Measurements from ENCODE around the gene TAGLN.

TAGLN gene

GRCh38 chr11:117199053-117199915 lies at the start of gene TAGLN:
TAGLN (plus strand) TSS chr11:117199370; CDS start chr11:117203014, 3,644 bp downstream.
- DNase-seq (ENCODE audit: low spot score) = no peak

- no peak for DNase-seq (ENCODE audit: low spot score)
These were observed 47.1 kb upstream of the TAGLN start for GRCh38 chr11:117152066-117152465.

GRCh38 chr11:117154468-117154867 lies 44.7 kb upstream of the TAGLN start:
- no peak for DNase-seq (ENCODE audit: low spot score)

- DNase-seq (ENCODE audit: low spot score) = no peak
These were observed 41.7 kb upstream of the TAGLN start for GRCh38 chr11:117157507-117157906.

GRCh38 chr11:117159892-117160291 lies 39.3 kb upstream of the TAGLN start:
- DNase-seq (ENCODE audit: low spot score) = no peak

- DNase-seq (ENCODE audit: low spot score) = no peak
These were observed 38.3 kb upstream of the TAGLN start for GRCh38 chr11:117160826-117161225.

- no peak for DNase-seq (ENCODE audit: low spot score)
These were observed 32.7 kb upstream of the TAGLN start for GRCh38 chr11:117166491-117166890.

GRCh38 chr11:117169736-117170135 lies 29.4 kb upstream of the TAGLN start:
- no peak for DNase-seq (ENCODE audit: low spot score)

GRCh38 chr11:117170210-117170609 lies 29.0 kb upstream of the TAGLN start:
- DNase-seq (ENCODE audit: low spot score) = no peak

- no peak for DNase-seq (ENCODE audit: low spot score)
These were observed 28.2 kb upstream of the TAGLN start for GRCh38 chr11:117171007-117171403.

- no peak for DNase-seq (ENCODE audit: low spot score)
These were observed 27.6 kb upstream of the TAGLN start for GRCh38 chr11:117171404-117172061.

- peak; percentile 57 for DNase-seq (ENCODE audit: low spot score)
These were observed 26.3 kb upstream of the TAGLN start for GRCh38 chr11:117172724-117173421.

GRCh38 chr11:117175104-117175503 lies 24.1 kb upstream of the TAGLN start:
- peak; percentile 94 for DNase-seq (ENCODE audit: low spot score)

GRCh38 chr11:117175781-117176180 lies 23.4 kb upstream of the TAGLN start:
- no peak for DNase-seq (ENCODE audit: low spot score)

- DNase-seq (ENCODE audit: low spot score) = no peak
These were observed 23.0 kb upstream of the TAGLN start for GRCh38 chr11:117176186-117176585.

GRCh38 chr11:117177534-117178209 lies 21.5 kb upstream of the TAGLN start:
- DNase-seq (ENCODE audit: low spot score) = no peak

GRCh38 chr11:117178210-117179034 lies 20.7 kb upstream of the TAGLN start, which contains the start of gene SIDT2:
SIDT2 (plus strand) TSS chr11:117178743; CDS start chr11:117179264, 521 bp downstream.
- DNase-seq (ENCODE audit: low spot score) = peak; percentile 92

GRCh38 chr11:117179048-117179999 lies 19.8 kb upstream of the TAGLN start:
- peak; percentile 35 for DNase-seq (ENCODE audit: low spot score)

- peak; percentile 36 for DNase-seq (ENCODE audit: low spot score)
These were observed 19.1 kb upstream of the TAGLN start for GRCh38 chr11:117180020-117180419.

Measured in pons (tissue), 1 donor.